ENCODE measurements around the gene SYNRG.

Gene SYNRG

DNA sequence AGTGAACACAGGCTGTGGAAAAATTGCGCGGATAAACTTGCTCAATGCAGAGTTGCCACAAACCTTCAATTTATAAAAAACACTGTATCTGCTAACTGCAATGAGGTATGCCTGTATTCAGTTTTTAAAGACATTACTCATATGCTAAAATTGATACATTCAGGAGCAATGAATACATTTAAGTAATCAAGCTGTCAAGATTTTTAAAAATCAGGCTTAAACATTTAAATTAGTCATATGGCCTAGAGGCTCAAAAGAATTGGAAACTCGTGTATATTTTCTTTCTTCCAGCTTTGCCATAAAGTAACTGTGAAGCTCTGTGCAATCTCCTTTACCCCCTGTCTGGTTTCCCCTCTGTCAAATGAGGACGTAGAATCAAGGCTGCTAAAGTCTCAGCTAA lies 4.1 kb downstream of the SYNRG start:
- no peak for DNase-seq

DNA sequence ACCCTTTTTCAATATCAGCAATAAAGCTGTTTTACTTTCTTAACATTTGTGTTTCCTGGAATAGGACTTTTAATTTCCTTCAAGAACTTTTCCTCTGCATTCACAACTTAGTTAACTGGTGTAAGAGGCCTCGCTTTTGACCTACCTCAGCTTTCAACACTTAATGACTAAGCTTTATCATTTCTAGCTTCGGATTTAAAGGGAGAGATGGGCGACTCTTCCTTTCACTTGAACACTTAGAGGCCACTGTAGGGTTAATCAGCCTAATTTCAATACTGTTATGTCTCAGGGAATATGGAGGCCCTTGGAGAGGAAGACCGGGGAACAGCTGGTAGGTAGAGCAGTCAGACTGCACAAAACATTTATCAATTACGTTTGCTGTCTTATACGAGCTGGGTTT lies 4.7 kb downstream of the SYNRG start:
- DNase-seq: no peak

DNA sequence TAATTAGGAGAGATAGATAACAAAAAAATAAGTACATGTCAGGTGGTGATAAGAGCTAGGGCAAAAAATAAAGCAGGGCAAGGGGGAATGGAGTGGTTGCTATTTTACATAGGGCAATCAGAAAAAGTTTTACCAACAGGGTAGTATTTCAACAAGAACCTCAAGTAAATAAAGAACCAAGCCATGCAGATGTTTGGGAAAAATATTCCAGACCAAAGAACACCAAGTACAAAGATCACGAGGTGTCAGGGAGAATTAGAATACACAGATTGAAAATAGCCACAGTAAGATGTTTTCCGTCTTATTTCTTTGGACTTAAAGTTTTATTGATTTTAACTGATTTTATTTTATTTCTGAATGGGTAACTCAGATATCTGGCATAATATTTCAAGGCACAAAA lies 11.1 kb downstream of the SYNRG start:
- DNase-seq: no peak

DNA sequence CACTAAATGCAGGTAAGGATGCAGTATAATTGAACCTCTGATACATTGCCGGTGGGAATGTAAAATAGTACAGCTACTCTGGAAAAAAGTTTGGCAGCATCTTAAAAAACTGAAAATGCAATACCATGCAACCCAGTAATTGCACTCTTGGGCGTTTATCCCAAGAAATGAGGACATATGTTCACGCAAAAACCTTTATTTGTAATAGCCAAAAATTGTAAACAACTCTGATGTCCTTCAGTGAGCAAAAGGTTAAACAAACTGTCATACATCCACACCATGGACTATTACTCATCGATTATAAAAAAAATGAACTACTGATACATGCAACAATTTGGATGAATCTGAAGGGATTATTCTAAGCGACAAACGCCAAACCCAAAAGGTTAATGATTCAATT lies 16.9 kb downstream of the SYNRG start:
- no peak for DNase-seq

DNA sequence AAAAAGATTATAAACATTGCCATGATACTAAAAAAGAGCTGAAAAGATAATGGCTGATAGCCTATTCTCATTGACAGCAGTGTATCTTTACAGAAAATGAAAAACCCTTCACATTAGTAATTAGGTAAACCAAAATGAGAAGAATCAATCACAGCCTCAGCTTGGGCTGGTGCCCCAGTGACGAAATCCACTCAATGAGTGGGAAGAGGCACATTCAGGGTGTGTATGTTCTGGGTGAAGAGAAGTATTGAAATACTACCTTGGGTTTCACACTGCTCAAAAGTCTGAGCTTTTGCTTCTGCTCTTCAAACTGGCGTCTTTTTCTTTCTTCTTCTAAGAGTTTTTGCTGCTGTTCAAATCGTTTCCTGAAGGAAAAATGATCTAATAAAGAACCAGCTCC lies 24.2 kb downstream of the SYNRG start:
- no peak for DNase-seq

DNA sequence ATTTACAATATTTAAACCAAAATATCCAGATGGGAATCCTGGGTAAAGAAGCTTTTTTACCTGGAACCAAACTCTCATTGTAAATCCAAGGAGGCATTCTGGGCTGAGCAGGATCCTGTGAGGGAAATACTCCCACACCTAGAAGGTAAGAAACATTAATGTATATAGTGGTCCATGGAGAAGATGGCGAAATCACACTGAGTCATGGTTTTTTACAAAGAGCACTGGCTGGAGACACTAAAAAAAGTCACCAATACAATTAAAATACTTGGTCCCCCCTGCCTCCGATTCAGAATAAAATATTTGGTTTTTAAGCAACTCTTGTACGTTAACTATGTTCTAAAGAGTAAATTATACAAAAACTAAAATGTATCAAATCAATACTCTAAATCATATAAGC lies 32.9 kb downstream of the SYNRG start:
- DNase-seq: no peak

DNA sequence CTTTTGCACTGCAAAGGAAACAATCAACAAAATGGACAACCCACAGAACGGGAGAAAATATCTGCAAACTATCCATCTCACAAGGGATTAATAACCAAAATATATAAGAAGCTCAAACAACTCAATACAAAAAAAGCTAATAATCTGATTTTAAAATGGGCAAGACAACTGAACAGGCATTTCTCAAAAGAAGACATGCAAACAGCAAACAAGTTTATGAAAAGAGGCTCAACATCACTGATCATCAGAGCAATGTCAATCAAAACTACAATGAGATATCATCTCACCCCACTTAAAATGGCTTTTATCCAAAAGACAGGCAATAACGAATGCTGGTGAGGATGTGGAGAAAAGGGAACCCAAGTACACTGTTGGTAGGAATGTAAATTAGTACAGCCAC lies 34.8 kb downstream of the SYNRG start:
- DNase-seq: no peak

DNA sequence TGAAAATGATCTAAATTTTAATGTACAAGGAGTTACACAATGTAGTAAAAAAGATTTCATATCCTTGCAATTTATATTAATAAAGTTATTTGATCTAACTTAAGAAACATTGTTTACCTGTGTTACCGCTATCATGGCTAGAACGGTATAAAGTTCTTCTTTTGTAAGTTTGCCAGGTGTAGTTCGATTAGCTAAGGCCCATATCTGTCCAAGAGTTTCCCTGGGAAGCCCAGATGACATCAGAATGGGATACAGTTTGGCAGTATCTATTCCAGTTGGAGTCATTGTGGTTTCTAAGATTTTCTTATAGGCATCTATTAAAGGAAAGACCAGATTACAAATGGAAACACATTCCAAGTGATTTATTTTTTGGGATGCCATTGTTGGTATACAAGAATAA lies 37.5 kb downstream of the SYNRG start:
- DNase-seq: no peak

DNA sequence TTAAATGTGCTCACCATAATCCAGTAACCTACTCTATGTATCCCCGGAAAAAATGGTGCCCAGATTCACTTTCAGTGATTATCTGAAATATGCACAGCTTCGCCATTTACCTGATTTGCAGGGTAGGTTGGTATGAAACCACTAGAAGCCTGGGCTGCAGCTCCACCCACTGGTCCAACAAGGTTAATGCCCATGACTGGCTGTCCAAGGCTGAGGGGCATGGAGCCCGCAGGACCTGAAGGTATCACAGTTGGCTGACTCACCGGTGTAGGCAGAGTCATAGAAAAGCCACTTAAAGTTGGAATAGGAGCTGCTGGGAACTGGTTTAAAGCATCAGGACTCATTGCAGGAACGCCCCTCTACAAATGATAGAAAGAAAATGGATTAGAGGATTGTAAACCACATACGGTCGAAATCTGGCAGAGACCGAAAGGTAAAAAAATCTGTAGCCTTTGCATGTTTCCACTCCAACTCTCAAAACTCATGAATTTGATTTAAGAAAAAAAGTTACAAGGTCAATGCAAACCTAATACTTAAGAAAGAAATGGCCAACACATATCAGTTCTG lies 38.6 kb downstream of the SYNRG start:
- peak; percentile 24 for DNase-seq

DNA sequence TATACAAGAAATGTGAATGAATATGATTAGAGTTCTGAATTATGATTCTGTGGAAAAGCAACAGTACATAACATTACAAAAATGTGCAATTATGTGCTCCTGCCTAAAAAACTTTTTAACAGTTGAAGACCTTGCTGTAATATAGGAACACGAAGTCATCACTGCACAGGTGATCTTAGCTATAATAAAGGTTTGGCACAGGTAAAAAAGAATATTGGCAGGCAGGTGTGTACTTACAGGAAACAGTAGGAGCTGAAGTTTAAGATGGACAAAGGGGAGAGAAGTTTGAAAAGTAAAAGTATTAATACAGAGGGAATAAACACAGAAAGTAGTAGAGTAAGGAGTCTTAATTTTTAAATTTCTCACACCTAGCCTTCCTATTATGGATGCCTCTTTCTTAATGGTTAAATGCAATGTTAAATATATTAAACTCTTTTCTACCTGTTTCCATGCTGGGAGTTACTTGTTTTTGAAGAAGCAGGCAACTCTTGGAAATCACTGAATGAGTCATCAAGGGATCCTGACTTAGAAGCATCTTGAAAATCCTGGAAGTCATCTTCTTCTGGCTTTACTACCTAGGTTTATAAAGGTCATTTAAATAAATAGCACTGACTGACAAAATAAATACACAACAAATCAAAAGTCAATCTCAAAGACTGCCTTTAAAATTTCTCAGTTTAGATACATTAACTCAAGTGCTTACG lies 40.7 kb downstream of the SYNRG start:
- no peak for DNase-seq

DNA sequence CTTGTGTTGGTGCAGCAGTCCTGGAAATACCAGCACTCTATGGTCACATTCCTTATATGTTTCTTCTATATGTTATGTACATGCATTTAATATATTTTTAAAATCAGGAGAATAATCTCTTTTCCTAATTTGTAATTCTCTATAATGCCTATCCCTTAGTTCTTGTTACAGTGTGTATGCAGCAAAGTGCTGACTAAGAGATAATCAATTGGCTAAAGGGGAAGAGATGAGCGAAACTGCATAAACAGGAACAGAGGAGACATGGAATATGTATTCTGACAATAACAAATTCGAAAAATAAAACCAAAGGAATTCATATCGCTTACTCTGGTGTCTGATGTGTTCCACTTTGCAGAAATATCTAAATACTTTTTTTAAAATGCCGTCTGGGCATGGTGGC lies 41.7 kb downstream of the SYNRG start:
- no peak for DNase-seq

DNA sequence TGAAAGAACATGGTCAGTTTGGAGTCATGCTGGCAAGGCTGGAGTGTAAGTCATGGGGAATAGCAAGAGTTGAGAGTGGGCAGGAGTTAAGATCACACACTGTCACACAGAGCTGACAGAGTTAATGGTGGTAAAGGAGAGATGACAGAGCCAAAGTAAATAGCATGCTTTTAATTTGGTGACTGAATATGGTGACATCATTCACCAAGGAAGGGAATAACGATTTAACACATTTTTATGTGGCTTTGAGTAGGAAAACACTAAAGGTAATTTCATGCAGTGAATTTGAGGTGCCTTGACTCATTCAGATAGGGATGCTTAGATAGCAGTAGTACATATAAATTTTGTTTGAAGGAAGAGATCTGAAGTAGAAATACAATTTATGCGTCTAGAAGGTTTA lies 42.1 kb downstream of the SYNRG start:
- DNase-seq: no peak

DNA sequence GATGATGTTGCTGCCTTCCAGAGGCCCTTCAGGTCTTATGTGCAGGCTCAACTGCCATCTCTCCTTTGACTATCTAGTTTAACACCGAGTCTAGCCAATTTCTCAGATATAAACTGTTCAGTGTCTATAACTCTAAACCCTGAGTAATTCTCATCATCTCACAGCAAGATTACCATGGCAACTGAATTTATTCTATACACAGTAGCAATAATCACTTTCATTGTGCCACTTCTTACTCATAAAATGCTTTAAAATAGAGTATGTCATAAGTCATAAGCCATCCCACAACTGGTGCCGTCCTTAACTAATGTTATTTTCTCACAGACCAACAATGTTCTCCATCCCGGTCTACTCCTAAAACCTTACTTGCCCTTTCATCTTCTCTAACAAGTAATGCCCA lies 45.0 kb downstream of the SYNRG start:
- DNase-seq: no peak

DNA sequence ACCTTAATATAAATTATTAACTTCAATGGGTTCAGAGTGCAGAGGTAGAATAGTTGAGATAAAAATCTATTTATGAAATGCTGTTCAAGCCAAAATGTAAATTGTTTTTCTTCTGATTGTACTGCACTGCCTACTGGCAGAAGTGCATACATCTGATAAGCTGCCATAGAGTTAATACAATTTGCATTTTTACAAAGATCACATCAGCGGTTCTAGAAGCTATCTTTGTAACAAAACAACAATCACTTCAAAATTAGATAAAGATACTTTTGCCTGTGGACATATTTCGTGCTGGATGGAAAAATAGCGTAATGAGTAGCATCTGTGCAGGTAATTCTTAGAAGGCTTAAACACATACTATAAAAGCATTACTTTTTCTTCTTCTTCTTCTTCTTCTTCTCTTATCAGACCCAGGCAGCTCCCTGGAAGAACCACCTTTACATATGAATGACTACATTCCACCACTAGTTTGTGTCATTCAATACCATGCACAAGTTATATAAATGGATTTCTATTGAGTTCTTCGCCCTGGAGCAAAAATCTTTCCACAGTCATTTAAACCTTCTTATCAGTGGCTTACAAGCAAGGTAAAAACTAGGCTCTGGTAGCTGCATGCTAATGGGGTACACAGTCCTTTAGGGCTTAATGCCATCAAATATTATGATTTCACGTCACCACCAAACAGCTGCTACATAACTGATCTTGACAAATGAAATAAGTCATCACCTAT lies 47.0 kb downstream of the SYNRG start:
- no peak for DNase-seq

DNA sequence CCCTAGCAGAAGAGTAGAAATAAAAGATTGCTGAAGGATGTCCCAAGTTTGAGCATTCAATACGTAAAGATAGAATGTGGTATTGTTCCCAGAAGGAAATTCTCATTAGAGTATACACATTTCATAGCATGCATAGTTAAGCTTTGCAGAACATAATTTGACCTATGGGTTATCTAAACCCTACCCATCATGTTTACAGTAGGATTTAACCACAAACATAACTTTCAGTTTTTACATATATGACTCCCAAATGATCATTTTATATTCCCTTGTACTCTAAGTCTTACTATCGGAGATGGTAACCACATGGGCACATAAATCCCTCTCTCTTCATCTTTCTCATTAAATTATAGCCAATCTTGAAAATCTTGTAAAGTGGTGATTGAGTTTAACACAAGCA lies 50.9 kb downstream of the SYNRG start:
- no peak for DNase-seq

DNA sequence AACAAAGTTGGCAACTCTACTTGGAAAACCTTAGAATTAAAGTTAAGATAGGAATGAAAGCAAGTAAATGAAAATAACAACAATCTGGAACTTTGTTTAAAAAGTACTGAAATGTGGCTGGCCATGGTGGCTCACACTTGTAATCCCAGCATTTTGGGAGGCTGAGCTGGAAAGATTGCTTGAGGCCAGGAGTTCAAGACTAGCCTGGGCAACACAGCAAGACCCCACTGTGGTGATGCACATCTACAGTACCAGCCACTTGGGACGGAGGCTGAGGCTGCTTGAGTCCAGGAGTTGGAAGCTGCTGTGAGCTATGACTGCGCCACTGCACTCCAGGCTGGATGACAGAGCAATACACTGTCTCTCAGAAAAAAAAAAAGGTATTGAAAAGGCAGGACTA lies 51.7 kb downstream of the SYNRG start:
- DNase-seq: no peak

DNA sequence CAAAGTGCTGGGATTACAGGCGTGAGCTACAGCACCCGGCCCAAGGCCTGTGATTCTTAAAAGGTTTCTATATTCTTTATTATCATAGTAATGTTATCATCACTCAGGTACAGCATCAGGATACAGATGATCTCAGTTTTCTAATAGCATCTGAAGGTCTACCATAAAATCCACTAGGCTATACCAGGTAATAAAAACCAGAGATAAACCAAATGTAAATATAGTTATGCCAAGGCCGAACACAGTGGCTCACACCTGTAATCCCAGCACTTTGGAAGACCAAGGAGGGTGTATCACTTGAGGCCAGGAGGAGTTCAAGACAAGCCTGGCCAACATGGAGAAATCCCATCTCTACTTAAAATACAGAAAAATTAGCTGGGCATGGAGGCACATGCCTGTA lies 53.8 kb downstream of the SYNRG start:
- DNase-seq: no peak

DNA sequence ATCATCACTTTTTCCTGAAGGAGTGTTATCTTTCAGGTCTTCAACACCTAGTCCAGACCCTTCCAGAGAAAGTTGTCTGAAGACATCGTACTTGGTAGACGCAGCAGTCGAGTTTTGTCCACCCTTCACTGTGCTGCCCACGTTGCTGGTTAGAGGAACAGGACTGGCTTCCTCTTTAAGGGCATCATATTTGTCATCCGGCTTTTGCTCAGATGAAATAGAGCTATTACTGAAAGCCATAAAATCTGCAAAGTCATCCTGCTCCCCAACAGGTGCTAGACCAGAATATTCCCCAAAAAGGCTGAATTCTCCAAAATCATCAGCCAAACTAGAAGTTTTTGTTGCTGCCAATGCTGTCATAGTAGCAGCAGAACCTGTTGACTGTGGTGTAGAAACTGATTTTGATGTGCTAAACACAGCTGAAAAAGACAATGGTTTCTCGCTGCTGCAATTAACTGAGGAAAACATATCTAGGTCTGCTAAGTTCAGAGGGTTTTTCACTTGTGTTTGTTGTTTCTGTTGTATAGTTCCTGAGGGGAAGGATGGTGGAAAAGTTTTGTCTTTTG lies 55.7 kb downstream of the SYNRG start:
- DNase-seq: no peak

DNA sequence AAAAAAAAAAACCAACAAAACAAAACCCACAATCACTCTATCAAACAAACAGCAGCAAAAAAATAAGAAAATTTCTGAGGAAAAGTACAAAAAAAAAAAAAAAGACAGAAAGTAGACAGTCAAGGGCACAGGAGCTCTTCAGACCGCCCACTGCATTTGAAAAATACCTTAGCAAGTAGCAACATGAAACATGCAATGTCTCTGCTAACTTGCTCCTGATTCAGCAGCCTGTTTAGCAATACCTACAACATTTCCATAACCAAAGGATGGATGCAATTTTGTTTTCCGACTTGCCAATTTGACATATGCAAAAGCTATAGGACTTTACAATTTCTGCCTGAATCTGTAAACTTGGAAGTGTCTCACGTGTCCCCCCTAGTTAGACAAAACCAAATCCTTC lies 57.4 kb downstream of the SYNRG start:
- no peak for DNase-seq

DNA sequence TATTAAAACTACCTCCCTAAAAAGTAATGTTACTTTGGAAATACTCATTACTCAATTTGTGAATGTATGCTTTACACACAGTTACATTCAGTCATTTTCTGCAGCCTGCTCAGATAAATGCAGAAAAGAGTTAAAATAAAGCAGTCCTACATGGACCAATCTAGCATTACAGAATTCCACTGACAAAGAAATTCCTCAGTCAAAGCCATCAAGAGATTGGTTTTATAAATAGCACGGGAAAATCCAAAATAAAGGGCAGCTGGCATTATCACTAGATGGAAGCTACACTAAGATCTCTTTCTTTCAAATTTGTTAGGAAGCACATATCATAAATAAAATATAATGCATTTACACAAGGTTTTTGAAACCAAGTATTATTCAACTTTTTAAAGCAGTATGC lies 61.2 kb downstream of the SYNRG start:
- no peak for DNase-seq

DNA sequence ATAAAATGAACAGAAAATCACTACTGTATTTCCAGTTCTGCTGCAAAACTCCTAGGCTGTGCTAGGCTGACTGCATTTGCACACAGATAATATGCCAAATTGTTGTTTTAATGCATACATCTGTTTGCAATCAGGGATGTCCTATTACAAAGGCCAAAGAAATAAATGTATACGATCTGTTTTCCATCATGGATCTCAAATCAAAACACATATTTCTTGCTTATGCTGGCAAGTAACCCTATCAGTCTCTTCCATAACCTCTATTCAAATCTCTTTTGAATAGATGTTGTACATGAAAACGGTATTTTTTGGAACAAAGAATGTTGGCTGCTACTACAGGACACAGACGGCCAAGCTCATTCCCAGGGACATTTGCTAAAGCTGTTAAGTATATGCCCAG lies 62.9 kb downstream of the SYNRG start:
- DNase-seq: no peak

DNA sequence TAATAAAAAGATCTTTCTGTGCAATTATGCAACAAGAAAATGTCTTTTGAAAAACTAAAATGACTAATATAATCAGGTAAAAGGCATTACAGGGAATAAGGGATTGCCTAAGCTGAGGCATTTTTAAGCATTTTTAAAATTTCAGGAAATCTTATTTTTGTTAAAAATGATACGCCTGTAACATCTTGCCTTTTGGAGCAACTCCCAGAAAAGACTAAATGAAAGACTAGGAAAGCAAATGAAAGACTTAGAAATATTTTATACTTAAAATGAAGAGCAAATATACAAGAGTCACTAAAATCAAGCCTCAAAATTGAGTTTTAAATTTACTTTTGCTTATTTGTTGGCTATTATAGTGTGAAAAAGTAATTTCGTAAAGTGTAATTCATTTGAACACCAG lies 63.7 kb downstream of the SYNRG start:
- no peak for DNase-seq

DNA sequence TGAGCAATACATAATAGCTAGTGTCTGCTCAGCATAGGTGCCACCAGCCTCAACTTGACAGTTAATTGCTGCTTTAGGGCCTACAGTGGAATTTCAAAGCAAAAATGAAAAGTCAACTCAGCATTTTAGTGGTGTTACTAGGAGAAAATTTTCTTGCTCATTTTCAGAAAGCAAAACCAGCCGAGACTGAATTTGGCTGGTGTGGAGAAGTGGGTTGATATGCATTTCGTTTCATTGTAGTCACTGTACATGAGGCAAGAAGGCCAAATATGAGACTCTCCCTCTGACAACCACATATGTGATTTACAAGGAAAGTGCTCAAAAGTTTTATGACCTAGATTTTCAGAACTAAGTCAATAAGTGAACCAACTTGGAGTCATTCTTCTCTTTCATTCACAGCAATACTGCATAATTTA lies 65.6 kb downstream of the SYNRG start:
- DNase-seq: no peak

All from CD4-positive, alpha-beta T cell treated with Interleukin-17A for 1 hour (primary cell).